ENCODE measurements around the gene JADE2.
"Not testable (repeated sequence)": the region's sequence is repeated elsewhere in the genome, so short reads cannot be mapped to it uniquely, and the experiment has no call there.

The JADE2 gene

GRCh38 chr5:134594797-134595457 lies 69.5 kb downstream of the JADE2 start:
- no peak for DNase-seq

- no peak for DNase-seq
Measured at GRCh38 chr5:134595458-134595838, 70.0 kb downstream of the JADE2 start.

GRCh38 chr5:134599820-134600219 lies 74.3 kb downstream of the JADE2 start:
- DNase-seq, result not testable (repeated sequence)

GRCh38 chr5:134600600-134600999 lies 75.1 kb downstream of the JADE2 start:
- no peak for DNase-seq

GRCh38 chr5:134603059-134603458 lies 77.6 kb downstream of the JADE2 start:
- no peak for DNase-seq

- no peak for DNase-seq
Measured at GRCh38 chr5:134604908-134605307, 79.4 kb downstream of the JADE2 start.

GRCh38 chr5:134606726-134607125 lies 81.3 kb downstream of the JADE2 start:
- no peak for DNase-seq

- DNase-seq, result no peak
Measured at GRCh38 chr5:134608555-134608954, 83.1 kb downstream of the JADE2 start.

GRCh38 chr5:134609232-134609851 lies 83.9 kb downstream of the JADE2 start:
- DNase-seq, result no peak

- DNase-seq, result no peak
Measured at GRCh38 chr5:134610725-134611124, 85.3 kb downstream of the JADE2 start.

GRCh38 chr5:134611515-134611914 lies 86.0 kb downstream of the JADE2 start:
- no peak for DNase-seq

- DNase-seq, result no peak
Measured at GRCh38 chr5:134614450-134615085, 89.1 kb downstream of the JADE2 start.

GRCh38 chr5:134620634-134621033 lies 95.2 kb downstream of the JADE2 start:
- DNase-seq, result no peak

- DNase-seq, result no peak
Measured at GRCh38 chr5:134625559-134625958, 100.1 kb downstream of the JADE2 start.

GRCh38 chr5:134626369-134627014 lies 101.0 kb downstream of the JADE2 start:
- DNase-seq, result no peak

Measured in cortex of kidney (tissue), 1 donor.